ENCODE data around the gene SFN.
"Not testable (repeated sequence)": the region's sequence is repeated elsewhere in the genome, so short reads cannot be mapped to it uniquely, and the experiment has no call there.

The SFN gene

DNA sequence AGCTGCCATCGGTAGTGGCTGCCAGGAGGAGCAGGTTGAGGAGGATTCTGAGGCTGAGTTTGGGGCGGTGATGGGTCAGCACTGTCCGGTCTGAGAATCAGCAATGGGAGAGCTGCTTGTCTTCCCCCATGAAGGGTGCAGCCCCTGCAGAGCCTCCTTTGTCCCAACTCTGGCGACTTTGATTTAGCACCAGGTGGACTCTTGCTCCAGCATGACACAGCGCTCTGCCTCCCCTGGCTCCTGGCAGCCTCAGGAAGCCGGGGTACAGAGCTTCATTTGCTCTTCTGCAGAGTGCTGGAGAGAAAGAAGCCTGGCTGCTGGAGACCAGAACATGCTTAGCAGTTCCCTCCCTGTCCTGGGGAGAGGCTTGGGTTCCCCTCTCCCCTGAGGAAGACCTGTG, 23.2 kb upstream of the SFN start:
- no peak for FAIRE-seq

DNA sequence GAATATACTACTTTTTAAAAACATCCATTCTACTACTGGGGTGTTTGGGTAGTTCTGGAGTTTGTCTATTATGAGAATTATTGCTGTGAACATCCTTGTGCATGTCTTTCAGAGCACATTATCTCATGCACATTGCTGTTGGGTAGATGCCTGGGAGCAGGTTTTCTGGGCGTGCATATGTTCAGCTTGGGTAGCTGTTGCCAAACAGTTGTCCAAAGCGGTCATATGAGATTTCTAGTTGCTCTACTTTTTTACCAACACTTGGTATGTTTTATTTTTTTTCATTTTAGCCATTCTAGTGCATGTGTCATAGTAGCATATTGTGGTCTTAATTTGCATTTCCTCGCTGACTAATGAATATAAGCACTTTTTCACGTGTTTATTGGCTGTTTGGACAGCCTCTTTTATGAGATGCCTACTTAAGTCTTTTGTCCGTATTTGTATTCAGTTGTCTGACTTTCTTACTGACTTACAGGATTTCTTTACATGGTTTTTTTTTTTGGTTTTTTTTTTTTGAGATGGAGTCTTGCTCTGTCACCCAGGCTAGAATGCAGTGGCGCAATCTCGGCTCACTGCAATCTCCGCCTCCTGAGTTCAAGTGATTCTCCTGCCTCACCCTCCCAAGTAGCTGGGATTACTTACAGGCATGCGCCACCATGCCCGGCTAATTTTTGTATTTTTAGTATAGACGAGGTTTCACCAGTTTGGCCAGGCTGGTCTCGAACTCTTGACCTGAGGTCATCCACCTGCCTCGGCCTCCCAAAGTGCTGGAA, 18.3 kb upstream of the SFN start:
- no peak for FAIRE-seq

- FAIRE-seq: not testable (repeated sequence)
Observed at GRCh38 chr1:26847826-26848225, 15.1 kb upstream of the SFN start.

- no peak for FAIRE-seq
Observed at GRCh38 chr1:26848499-26848898, 14.4 kb upstream of the SFN start.

- FAIRE-seq: no peak
Observed at GRCh38 chr1:26848941-26849774, 13.8 kb upstream of the SFN start.

DNA sequence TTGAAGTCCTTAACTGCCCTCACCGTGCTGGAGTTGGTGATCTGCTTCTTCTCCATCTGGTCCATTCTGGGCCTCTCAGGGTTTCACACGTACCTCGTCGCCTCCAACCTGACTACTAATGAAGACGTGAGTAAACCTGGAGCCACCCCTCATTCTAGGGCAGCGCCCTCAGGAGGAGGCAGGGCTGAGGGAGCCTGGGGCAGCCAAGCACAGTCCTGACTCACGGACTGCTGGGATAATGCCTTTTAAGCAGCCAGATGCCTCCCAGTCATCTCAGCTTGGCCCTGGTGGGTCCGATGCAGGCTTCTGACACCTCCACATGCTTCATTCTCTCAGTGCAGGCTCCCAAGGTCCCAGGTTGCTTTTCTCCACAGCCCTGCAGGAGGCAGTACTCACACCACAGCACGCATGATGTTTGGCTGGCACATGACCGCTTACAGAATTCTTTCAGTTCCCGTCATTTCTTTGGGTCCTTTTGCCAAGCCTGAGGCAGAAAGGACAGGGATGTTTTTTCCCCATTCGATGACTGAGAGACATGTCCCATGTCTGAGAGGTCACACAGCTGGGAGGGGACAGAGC, 11.8 kb upstream of the SFN start:
- FAIRE-seq: no peak

DNA sequence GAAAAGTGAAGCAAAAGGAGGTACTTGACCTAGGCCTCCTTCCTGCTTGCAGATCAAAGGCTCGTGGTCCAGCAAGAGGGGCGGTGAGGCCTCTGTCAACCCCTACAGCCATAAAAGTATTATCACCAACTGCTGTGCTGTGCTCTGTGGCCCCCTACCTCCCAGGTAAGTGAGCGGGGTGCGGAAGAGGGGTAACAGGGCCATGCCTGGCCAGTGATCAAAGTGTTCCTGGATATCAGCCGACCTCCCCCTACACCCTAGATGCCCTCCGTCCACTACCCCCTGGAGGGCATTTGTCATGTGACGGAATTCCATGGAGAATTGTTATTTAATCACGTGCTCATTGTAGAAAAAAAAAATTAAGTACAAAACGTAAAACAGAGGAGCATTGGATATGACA, 10.2 kb upstream of the SFN start:
- no peak for FAIRE-seq

GRCh38 chr1:26853156-26853555, 9.8 kb upstream of the SFN start:
- no peak for FAIRE-seq

DNA sequence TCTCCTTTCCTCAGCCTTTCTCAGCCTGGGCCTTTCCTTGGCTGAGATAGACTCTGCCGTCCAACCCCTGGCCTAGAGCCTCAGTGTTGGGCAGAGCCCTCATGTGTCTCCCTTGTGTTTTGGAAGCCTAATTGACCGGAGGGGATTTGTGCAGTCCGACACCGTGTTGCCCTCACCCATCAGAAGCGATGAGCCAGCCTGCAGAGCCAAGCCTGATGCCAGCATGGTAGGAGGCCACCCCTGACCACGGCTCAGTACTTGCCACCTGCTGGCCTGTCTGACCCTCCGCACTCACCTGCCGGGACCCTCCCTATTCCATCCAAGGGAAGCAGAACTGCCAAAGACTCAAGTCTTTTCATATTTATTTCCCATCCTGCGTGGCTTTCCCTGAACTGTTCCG, 9.3 kb upstream of the SFN start:
- FAIRE-seq: no peak

DNA sequence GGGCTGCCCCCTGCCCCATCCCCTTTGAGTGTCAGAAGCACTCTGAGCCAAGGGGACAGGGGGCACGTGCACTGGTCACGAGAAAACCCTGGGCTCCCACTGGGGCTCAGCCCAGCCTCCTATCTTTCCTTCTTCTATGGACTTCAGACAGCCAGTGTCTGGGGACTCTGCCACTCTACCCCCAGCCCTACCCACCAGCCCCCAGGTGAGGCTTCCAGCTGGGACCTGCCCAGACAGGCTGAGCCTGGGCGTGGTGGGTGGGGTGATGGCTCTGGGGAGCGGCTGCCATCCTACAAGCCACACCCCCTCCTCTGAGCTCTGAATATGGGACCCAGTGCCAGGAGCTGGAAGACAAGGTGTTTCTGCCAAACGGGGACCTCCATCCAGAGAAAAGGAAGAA, 8.0 kb upstream of the SFN start:
- no peak for FAIRE-seq

GRCh38 chr1:26855636-26856035, 7.3 kb upstream of the SFN start:
- no peak for FAIRE-seq

GRCh38 chr1:26856181-26856580, 6.8 kb upstream of the SFN start:
- FAIRE-seq: no peak

GRCh38 chr1:26856604-26857469, 6.1 kb upstream of the SFN start:
- FAIRE-seq: no peak

DNA sequence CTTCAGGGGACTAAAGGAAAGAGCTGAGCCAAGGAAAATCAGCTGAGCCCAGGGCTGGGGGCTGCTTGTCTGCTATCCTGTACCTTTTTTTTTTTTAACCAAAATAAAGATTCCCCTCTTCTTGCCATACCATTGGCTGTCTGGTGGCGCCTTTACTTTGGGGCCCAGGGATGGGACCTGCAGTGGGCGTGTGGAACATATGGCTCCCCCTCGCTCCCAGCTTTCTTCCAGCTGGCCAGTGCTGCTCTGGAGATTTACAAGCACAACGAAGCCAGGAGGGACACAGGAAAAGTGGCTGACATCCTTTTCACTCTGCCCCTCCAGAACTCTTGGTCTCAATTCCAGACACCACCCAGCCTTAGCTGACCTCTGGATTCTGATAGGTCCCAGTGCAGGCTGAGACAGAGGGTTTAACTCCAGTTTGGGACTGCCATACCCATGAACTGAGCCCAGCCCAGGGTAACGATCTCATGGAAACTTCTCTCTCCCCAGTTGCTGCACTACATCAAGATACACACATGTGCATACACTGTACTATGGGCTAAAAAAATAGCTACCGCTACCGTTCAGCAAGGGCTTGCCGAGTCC, 5.4 kb upstream of the SFN start:
- FAIRE-seq: no peak

GRCh38 chr1:26858160-26858559, 4.8 kb upstream of the SFN start:
- FAIRE-seq: no peak

- no peak for FAIRE-seq
Observed at GRCh38 chr1:26858891-26859640, 3.9 kb upstream of the SFN start.

- FAIRE-seq: no peak
Observed at GRCh38 chr1:26861286-26861701, 1.7 kb upstream of the SFN start.

- FAIRE-seq: no peak
Observed at GRCh38 chr1:26861889-26862378, 1.0 kb upstream of the SFN start.

GRCh38 chr1:26863685-26864077, 732 bp downstream of the SFN start:
- no peak for FAIRE-seq

DNA sequence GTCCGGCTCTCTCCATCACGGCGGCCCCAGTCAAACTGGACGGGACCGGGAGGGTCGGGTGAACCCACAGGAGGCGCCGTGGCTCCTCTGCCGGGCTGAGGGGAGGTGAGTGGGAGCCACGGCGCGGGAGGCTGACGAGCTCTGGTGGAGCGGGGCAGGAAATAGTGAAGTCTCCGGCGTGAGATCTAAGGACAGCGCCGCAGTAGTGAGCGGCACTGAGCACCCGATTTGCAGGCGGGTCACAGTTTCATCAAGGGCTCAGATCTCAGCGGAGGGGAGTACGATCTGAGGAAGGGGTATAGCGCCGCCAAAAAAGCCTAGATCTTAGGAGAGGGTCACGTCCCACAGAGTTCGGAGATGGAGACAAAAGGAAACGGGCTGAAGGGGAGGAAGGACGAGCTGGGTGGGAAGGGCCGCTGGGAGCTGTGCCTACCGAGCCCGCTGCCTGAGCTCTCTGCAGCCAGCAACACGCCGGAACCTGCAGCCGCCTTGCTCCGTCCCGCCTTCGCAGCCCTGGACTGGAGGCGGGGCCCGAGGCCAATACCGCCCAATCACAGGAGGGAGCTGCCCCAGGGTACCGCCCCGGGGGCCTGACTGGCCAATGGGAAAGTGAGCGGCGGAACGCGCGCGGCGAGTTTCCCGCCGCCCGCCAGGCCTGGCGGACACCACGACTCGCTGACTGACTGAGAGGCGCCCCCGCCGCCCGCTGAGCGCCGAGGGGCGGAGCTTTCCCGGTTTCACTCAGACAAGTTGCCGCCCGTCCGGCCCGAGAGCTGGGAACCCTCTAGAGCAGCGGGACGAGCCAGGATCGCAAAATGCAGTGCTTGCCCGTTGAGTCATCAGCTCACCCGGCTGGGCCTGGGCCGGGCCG, 1.9 kb downstream of the SFN start:
- peak; percentile 85 for FAIRE-seq

GRCh38 chr1:26873097-26873496, 10.1 kb downstream of the SFN start:
- not testable (repeated sequence) for FAIRE-seq
